Uterus (tissue), 2 donors: ENCODE results near the gene ADAMTSL1.

Experiments used
- CTCF ChIP-seq, 4 experiments: fragments of 200-600 bp in 2 of 4; fragments of 450-650 bp in 2 of 4; sonication (generic) in 2 of 4; IDR thresholded peaks; one replicate each; pipeline ENCODE4 v1.5.1; 2016 to 2019; ENCODE audit warnings: antibody characterized with exemption in 4 of 4, mild to moderate bottlenecking in 2 of 4, moderate library complexity in 1 of 4
- POLR2A ChIP-seq, 2 donors: fragments of 450-650 bp; IDR thresholded peaks; one replicate each; pipeline ENCODE4 v1.6.1; 2016; ENCODE audit warnings: antibody characterized with exemption in 2 of 2, mild to moderate bottlenecking in 1 of 2, moderate library complexity in 1 of 2

GRCh38 chr9:18606281-18606680, 132.3 kb downstream of the ADAMTSL1 start:
- TF ChIP-seq CTCF (IDR thresholded peaks at IDR 0.05) (no peak), POLR2A (IDR thresholded peaks at IDR 0.05) (no peak)
